Hippocampal formation (tissue), 2 donors: ENCODE measurements around the gene OR4D2.
A peak's percentile ranks its signal among the peaks of the same experiment; 100 is the strongest.

Experiments used
- DNase-seq, 2 donors: peaks; one replicate each; lab custom pipeline; 2025; lab: John Stamatoyannopoulos, UW

Gene OR4D2

DNA sequence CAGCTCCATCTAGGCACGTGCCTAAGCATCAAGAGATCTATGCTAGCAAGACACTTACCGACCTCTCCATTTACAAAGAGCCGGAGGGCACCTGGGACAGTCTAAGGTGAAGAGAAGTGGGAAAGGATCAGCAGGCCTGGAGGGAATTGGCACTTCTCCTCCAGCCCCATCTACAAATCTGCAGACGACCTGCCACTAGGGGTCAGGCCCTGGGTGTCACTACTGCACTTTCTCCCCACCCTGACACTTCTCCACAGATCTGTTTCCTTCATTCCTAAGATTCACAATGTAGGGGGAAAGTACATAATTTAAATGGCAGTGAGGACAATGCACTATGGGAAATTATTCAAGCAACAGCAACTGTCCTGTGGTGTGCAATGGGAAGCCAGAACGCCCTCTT is 44.1 kb downstream of the OR4D2 start:
- DNase-seq = no peak

GRCh38 chr17:58215685-58216084 is 48.9 kb downstream of the OR4D2 start:
- DNase-seq = no peak

- DNase-seq = no peak
Observed at GRCh38 chr17:58217766-58218165, 51.0 kb downstream of the OR4D2 start.

- DNase-seq = peak; percentile 90 to 91
Observed at GRCh38 chr17:58219007-58219788, 52.4 kb downstream of the OR4D2 start, which contains the start of gene MKS1. Gene MKS1 (minus strand): TSS chr17:58219255. CDS start chr17:58219230, 25 bp downstream.

GRCh38 chr17:58219789-58220183 is 53.0 kb downstream of the OR4D2 start:
- no peak for DNase-seq
